GM12874 (cell line): Measurements from ENCODE around the gene CLMP.

ENCODE experiments used
- CTCF ChIP-seq: IDR thresholded peaks from 2 replicates; pipeline ENCODE4 v1.5.1; 2011; ENCODE audit warnings: low read depth, mild to moderate bottlenecking, control low read depth, low read length, moderate library complexity; ENCODE audit not compliant: insufficient read depth

The CLMP gene

GRCh38 chr11:123194337-123195187 is 486 bp downstream of the CLMP start:
- TF ChIP-seq CTCF = no peak

DNA sequence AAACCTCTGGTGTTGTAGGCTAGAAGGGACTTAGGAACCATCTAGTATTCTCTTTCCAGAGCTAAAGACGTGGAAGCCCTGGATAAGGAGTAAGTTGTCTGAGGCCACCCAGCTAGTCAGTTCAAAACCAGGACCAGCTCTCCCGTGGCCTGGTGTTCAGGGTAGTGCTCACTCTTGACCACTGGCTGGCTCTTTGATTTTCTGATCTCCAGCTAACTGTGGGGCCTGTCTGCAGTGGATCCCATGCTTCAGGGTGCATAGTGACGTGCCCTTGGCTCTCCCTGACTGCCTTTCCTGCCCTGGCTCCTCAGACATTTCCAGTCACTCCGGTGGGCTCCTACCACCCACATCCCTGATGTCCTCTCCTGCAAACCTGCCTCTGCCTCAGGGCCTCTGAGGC is 1.3 kb downstream of the CLMP start:
- TF ChIP-seq CTCF = no peak

DNA sequence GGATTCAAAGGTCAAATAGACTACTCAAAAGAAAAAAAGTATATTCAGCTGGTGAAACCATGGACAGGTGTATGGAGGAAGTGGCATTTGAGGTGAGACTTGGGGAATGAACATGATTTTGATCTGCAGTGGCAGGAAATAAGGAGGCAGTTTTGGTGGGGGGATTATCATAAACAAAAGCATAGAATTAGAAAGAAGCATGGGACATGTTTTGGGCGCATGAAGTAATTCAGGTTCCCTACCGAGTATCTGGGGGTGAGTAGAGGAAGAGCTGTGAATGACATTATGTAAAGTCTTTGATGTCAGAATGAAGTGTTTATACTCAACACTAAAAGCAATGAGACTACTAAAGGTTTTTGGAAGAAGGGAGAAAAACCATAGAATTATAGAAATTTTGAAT is 3.1 kb downstream of the CLMP start:
- TF ChIP-seq CTCF = no peak

- TF ChIP-seq CTCF = no peak
These were observed 4.5 kb downstream of the CLMP start for GRCh38 chr11:123190518-123190917.

DNA sequence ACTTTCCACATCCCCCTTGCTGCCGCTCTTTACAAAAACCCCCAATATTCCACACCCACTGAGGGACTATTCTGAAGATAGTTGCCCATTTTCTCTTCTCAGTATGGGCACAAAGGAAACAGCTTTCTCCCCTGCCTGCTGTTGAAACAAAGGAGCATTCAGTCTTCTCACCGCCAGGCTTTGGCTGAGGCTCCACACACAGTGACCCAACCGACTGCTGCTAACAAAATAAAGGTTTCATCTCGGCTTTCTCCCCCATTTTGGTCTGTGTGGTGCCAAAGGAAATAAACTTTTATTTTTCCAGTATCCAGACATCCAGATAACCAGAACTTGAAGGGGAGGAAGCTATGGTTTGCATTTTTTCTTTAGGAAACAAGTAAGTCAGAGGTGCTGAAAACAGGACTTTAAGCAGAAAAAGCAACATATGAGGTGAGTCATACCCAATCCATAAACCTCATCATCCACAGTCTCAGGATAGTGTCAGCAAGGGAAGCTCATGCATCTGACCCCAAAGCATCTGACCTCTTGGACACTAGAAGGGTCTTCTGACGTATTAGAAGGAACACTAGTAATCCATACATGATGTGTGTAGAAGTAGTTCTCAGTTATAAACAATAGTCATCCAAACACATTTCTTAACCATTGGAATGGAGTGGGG is 6.4 kb downstream of the CLMP start:
- TF ChIP-seq CTCF = no peak

DNA sequence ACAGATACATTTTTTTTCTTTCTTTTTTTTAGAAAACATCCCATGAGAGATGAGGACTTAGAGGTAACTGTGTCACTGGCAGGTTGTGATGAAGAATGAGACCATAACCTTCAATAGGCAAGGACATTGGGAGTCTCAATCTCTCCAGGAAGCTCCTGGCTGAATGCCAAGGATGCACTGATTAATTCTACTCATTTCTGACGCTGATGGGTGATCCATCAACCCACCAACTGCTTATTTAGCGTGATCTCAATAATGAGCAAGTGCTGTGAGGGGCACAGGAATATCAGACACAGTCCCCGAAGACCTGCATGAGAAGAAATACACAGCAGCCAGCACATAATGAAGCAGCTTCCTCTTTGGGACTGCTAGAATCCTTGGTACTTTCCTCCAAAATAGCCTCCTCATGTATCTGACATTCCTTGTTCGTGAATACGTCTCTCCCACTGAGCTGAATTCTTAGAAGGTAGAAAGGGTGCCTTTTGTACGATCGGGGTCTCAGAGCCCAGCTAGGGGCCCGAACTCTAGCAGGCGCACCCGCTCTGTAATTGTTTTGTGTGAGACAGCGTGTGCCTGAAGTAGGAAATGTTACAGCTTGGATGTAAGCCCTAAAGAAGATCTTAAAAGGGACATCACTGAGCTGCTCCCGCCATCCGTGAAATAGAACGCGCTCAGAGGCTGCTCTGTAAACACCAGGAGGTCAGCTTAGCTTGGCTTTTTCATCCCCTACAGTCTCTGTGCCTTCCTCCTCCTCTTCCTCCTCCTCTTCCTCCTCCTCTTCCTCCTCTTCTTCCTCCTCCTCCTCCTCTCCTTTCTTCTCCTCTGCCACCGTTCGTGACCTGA is 7.2 kb downstream of the CLMP start:
- no peak for TF ChIP-seq CTCF

GRCh38 chr11:123187248-123187647 is 7.8 kb downstream of the CLMP start:
- TF ChIP-seq CTCF = no peak
